Gastrocnemius medialis (tissue), 4 donors: Measurements from ENCODE around the gene GNG13. TPM values are rescaled to one million over a fixed set of nuclear protein-coding genes. Genes with fewer than 3 reads are reported as not detected.

Experiments
- ATAC-seq, 2 donors: fragments of 150-250 bp; one replicate each; pipeline ENCODE4 v1.9.1; 2016
- DNase-seq, 2 donors: peaks; one replicate each; pipeline ENCODE4 v3.0.0-alpha.2; 2019
- H3K27ac ChIP-seq, 4 donors: fragments of 200-600 bp; sonication (generic); 1 replicate in 1 of 4; 2 replicates in 3 of 4; pipeline ENCODE4 v1.5.1; 2016 to 2018; ENCODE audit warnings: mild to moderate bottlenecking in 2 of 4, moderate library complexity in 1 of 4
- H3K27me3 ChIP-seq, 3 donors: fragments of 200-600 bp; sonication (generic) in 2 of 3; 1 replicate in 1 of 3; 2 replicates in 2 of 3; pipeline versions ENCODE4 v1.5.1 to v1.6.0; 2016 to 2019; ENCODE audit warnings: mild to moderate bottlenecking in 1 of 3, moderate library complexity in 1 of 3
- H3K36me3 ChIP-seq, 2 donors: fragments of 200-600 bp; sonication (generic) in 1 of 2; one replicate each; pipeline ENCODE4 v1.5.1; 2017 to 2018
- H3K4me1 ChIP-seq, 2 donors: fragments of 200-600 bp; sonication (generic) in 1 of 2; one replicate each; pipeline ENCODE4 v1.5.1; 2016 to 2017; ENCODE audit warnings: mild to moderate bottlenecking in 2 of 2
- H3K4me3 ChIP-seq, 4 donors: fragments of 200-600 bp; sonication (generic) in 3 of 4; 1 replicate in 1 of 4; 2 replicates in 3 of 4; pipeline ENCODE4 v1.5.1; 2016 to 2019; ENCODE audit warnings: mild to moderate bottlenecking in 2 of 4
- H3K9me3 ChIP-seq, 3 donors: fragments of 200-600 bp; sonication (generic) in 2 of 3; 1 replicate in 1 of 3; 2 replicates in 2 of 3; pipeline ENCODE4 v1.5.1; 2016 to 2019
- CTCF ChIP-seq, 5 experiments: fragments of 450-650 bp in 3 of 5; fragments of 200-600 bp in 2 of 5; sonication (generic) in 2 of 5; IDR thresholded peaks in 4 of 5; conservative IDR thresholded peaks in 1 of 5; 1 replicate in 4 of 5; 2 replicates in 1 of 5; pipeline ENCODE4 v1.5.1; 2016 to 2019; ENCODE audit warnings: antibody characterized with exemption in 5 of 5, mild to moderate bottlenecking in 3 of 5, moderate library complexity in 3 of 5
- POLR2A ChIP-seq, 2 donors: fragments of 450-650 bp; IDR thresholded peaks; one replicate each; pipeline ENCODE4 v1.6.1; 2017; ENCODE audit warnings: antibody characterized with exemption in 2 of 2, mild to moderate bottlenecking in 2 of 2, moderate library complexity in 2 of 2
- in situ Hi-C, 4 donors: fragments of 200-750 bp; cut with MboI; loops; one replicate each; pipeline versions ENCODE4 v1.15.0 to v1.8.0; 2017; ENCODE audit warnings: low sequenced_read_pairs in 4 of 4
- intact Hi-C: fragments of 100-400 bp; cut with DNase I; formaldehyde crosslinking; loops from one replicate; pipeline ENCODE4 v1.15.1; 2023; ENCODE audit warnings: low total_unique reads
- total RNA-seq, 4 donors: library from RNA; depleted of rRNA; stranded (reverse); fragments of >200 nt; gene quantifications; one replicate each; pipeline versions ENCODE4 v1.1.0 to v1.2.3, GENCODE V29; 2016

GNG13 gene
- total RNA-seq, 4 donors from 2014 or later = not detected

- ATAC-seq (no peak), DNase-seq (no peak)
- Histone ChIP-seq H3K4me1 (no peaks in the 10 kb centered on the region), H3K27ac (no peak overlapping the region), H3K36me3 (no peaks in the 10 kb centered on the region), H3K9me3 (no peaks in the 10 kb centered on the region), H3K27me3 (peaks cover 55 to 72% (median 55%) of the 10 kb centered on the region in 3 donors), H3K4me3 (no peak overlapping the region)
- intact Hi-C loops (no loop called here), in situ Hi-C loops (loop anchor here in 1 of 4 donors (25.0 kb wide), 1 partner anchor 259 kb away; the partner anchor contains the start of gene SSTR5)
- no peak for TF ChIP-seq CTCF (IDR thresholded peaks at IDR 0.05 in 4 of 5, conservative IDR thresholded peaks at IDR 0.05 in 1 of 5)
These were observed 3.2 kb upstream of the GNG13 start for GRCh38 chr16:803754-804080.

- in situ Hi-C loops = loop anchor here in 1 of 4 donors (25.0 kb wide), 1 partner anchor 259 kb away; the partner anchor contains the start of gene SSTR5
- intact Hi-C loops = no loop called here
- peaks cover 53 to 78% (median 55%) of the 10 kb centered on the region in 3 donors for H3K27me3 ChIP-seq
- no peaks in the 10 kb centered on the region for H3K4me1 ChIP-seq
- H3K9me3 ChIP-seq = no peaks in the 10 kb centered on the region
- TF ChIP-seq CTCF (IDR thresholded peaks at IDR 0.05 in 4 of 5, conservative IDR thresholded peaks at IDR 0.05 in 1 of 5) = no peak
- no peak for TF ChIP-seq POLR2A (IDR thresholded peaks at IDR 0.05)
- ATAC-seq (no peak), DNase-seq (no peak)
- no peaks in the 10 kb centered on the region for H3K36me3 ChIP-seq
- no peak overlapping the region for H3K4me3 ChIP-seq
- H3K27ac ChIP-seq = no peak overlapping the region
These were observed 2.6 kb upstream of the GNG13 start for GRCh38 chr16:802914-803753.

- H3K4me1 ChIP-seq = no peaks in the 10 kb centered on the region
- TF ChIP-seq CTCF (IDR thresholded peaks at IDR 0.05 in 4 of 5, conservative IDR thresholded peaks at IDR 0.05 in 1 of 5) (no peak), POLR2A (IDR thresholded peaks at IDR 0.05) (no peak)
- intact Hi-C loops (no loop called here), in situ Hi-C loops (loop anchor here in 1 of 4 donors (25.0 kb wide), 1 partner anchor 260 kb away; the partner anchor contains the start of gene SSTR5)
- H3K4me3 ChIP-seq = no peak overlapping the region
- ATAC-seq (no peak), DNase-seq (no peak)
- no peaks in the 10 kb centered on the region for H3K36me3 ChIP-seq
- H3K27ac ChIP-seq = no peak overlapping the region
- peaks cover 53 to 83% (median 58%) of the 10 kb centered on the region in 3 donors for H3K27me3 ChIP-seq
- no peaks in the 10 kb centered on the region for H3K9me3 ChIP-seq
These were observed 1.9 kb upstream of the GNG13 start for GRCh38 chr16:802461-802860.

GRCh38 chr16:801584-802363, 1.2 kb upstream of the GNG13 start:
- intact Hi-C loops (no loop called here), in situ Hi-C loops (loop anchor here in 1 of 4 donors (25.0 kb wide), 1 partner anchor 261 kb away; the partner anchor contains the start of gene SSTR5)
- Histone ChIP-seq H3K27ac (no peak overlapping the region), H3K4me3 (no peak overlapping the region), H3K36me3 (no peaks in the 10 kb centered on the region), H3K9me3 (no peaks in the 10 kb centered on the region), H3K27me3 (peaks cover 50 to 83% (median 60%) of the 10 kb centered on the region in 3 donors), H3K4me1 (no peaks in the 10 kb centered on the region)
- DNase-seq (no peak), ATAC-seq (no peak)
- TF ChIP-seq POLR2A (IDR thresholded peaks at IDR 0.05) = no peak
- TF ChIP-seq CTCF (IDR thresholded peaks at IDR 0.05 in 4 of 5, conservative IDR thresholded peaks at IDR 0.05 in 1 of 5) = no peak
